ENCODE data around the gene NARF. TPM values are rescaled to one million over a fixed set of nuclear protein-coding genes. Genes with fewer than 3 reads are reported as not detected.

NARF gene
- total RNA-seq, 1 donor from 2014 or later = 84.2 TPM

GRCh38 chr17:82435103-82435502 lies 23.4 kb upstream of the NARF start:
- no peaks in the 10 kb centered on the region for H3K9me3 Mint-ChIP-seq
- no peak overlapping the region for H3K4me3 Mint-ChIP-seq
- no peaks in the 10 kb centered on the region for H3K36me3 Mint-ChIP-seq (ENCODE audit: low read depth)
- no peak for TF ChIP-seq CTCF (conservative IDR thresholded peaks at IDR 0.05)
- no peak overlapping the region for H3K27ac Mint-ChIP-seq (ENCODE audit: unreplicated experiment)
- H3K27me3 Mint-ChIP-seq (ENCODE audit: low read depth) = no peaks in the 10 kb centered on the region
- H3K4me1 Mint-ChIP-seq = no peaks in the 10 kb centered on the region
- no peak for DNase-seq (ENCODE audit: low read depth, low spot score)

- no peaks in the 10 kb centered on the region for H3K36me3 Mint-ChIP-seq (ENCODE audit: low read depth)
- H3K27me3 Mint-ChIP-seq (ENCODE audit: low read depth) = no peaks in the 10 kb centered on the region
- no peak for TF ChIP-seq CTCF (conservative IDR thresholded peaks at IDR 0.05)
Measured at GRCh38 chr17:82435601-82436583, 22.6 kb upstream of the NARF start.

DNA sequence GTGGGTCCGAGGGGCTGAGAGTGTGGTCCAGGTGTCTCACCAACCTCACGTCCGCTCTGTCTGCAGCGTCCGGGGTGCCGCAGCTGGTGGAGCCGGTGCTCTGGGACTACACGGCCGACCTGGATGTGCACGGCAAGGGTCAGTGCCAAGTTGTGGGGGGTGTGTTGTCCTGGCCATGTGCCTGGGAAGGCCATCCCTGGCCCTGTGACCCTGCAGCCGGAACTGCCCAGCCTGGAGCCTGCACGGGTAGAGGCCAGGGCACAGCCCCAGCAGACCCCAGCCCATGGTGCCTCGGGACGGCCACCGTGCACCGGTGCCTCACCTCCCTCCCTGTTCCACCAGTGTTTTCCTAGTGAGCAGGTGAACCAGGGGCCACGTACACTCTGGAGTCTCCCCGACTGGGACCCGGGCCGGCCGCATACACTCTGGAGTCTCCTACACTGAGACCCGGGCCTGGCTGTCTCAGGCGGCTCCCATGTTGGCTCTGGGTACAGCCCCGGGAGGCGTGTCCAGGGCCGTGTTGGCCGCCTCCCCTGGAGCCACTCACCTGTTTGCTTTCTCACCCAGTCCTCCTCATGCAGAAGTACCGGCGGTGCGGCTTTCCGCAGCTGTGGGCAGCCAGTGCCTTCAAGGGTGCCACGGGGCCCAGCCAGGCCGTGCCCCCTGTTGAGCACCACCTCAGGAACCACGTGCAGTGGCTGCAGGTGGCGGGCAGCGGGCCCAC lies 21.8 kb upstream of the NARF start:
- TF ChIP-seq CTCF (conservative IDR thresholded peaks at IDR 0.05) = no peak
- H3K36me3 Mint-ChIP-seq (ENCODE audit: low read depth) = no peaks in the 10 kb centered on the region
- no peaks in the 10 kb centered on the region for H3K9me3 Mint-ChIP-seq
- H3K4me1 Mint-ChIP-seq = peaks cover 5% of the 10 kb centered on the region
- no peak for DNase-seq (ENCODE audit: low read depth, low spot score)
- no peak overlapping the region for H3K4me3 Mint-ChIP-seq
- no peak overlapping the region for H3K27ac Mint-ChIP-seq (ENCODE audit: unreplicated experiment)
- H3K27me3 Mint-ChIP-seq (ENCODE audit: low read depth) = no peaks in the 10 kb centered on the region

More at GRCh38 chr17:82435601-82436583, 22.6 kb upstream of the NARF start:
- no peak for DNase-seq (ENCODE audit: low read depth, low spot score)
- H3K9me3 Mint-ChIP-seq = no peaks in the 10 kb centered on the region
- no peak overlapping the region for H3K27ac Mint-ChIP-seq (ENCODE audit: unreplicated experiment)
- H3K4me1 Mint-ChIP-seq = peaks cover 5% of the 10 kb centered on the region
- no peak overlapping the region for H3K4me3 Mint-ChIP-seq

- DNase-seq (ENCODE audit: low read depth, low spot score) = no peak
- Mint-ChIP-seq H3K27ac (ENCODE audit: unreplicated experiment) (no peak overlapping the region), H3K4me1 (peaks cover 5% of the 10 kb centered on the region), H3K9me3 (no peaks in the 10 kb centered on the region), H3K36me3 (ENCODE audit: low read depth) (no peaks in the 10 kb centered on the region), H3K27me3 (ENCODE audit: low read depth) (no peaks in the 10 kb centered on the region), H3K4me3 (no peak overlapping the region)
- no peak for TF ChIP-seq CTCF (conservative IDR thresholded peaks at IDR 0.05)
Measured at GRCh38 chr17:82437325-82437668, 21.2 kb upstream of the NARF start.

GRCh38 chr17:82438401-82439193 lies 19.9 kb upstream of the NARF start:
- H3K4me3 Mint-ChIP-seq = no peak overlapping the region
- no peak for TF ChIP-seq CTCF (conservative IDR thresholded peaks at IDR 0.05)
- peaks cover 5% of the 10 kb centered on the region for H3K4me1 Mint-ChIP-seq
- H3K9me3 Mint-ChIP-seq = no peaks in the 10 kb centered on the region
- no peaks in the 10 kb centered on the region for H3K27me3 Mint-ChIP-seq (ENCODE audit: low read depth)
- no peaks in the 10 kb centered on the region for H3K36me3 Mint-ChIP-seq (ENCODE audit: low read depth)
- DNase-seq (ENCODE audit: low read depth, low spot score) = no peak
- H3K27ac Mint-ChIP-seq (ENCODE audit: unreplicated experiment) = no peak overlapping the region
